Vagina (tissue), 2 donors: ENCODE measurements around the gene ST8SIA6.

Source experiments
- POLR2A ChIP-seq, 2 donors: fragments of 450-650 bp; IDR thresholded peaks; one replicate each; pipeline ENCODE4 v1.6.1; 2017; ENCODE audit warnings: antibody characterized with exemption in 2 of 2, mild to moderate bottlenecking in 2 of 2, moderate library complexity in 2 of 2
- POLR2AphosphoS5 ChIP-seq, 2 donors: sonication (generic); formaldehyde crosslinking; IDR thresholded peaks; one replicate each; pipeline ENCODE4 v1.9.0; 2017; ENCODE audit warnings: antibody characterized with exemption in 2 of 2, mild to moderate bottlenecking in 2 of 2, low read depth in 1 of 2; ENCODE audit not compliant: insufficient read depth in 1 of 2
- TF ChIP-seq, protein P1 (sequence below), 3 experiments: fragments of 450-650 bp in 2 of 3; fragments of 200-600 bp in 1 of 3; sonication (generic) in 1 of 3; IDR thresholded peaks; one replicate each; pipeline ENCODE4 v1.5.1; 2017 to 2019; ENCODE audit warnings: antibody characterized with exemption in 3 of 3, mild to moderate bottlenecking in 2 of 3, moderate library complexity in 2 of 3

DNA sequence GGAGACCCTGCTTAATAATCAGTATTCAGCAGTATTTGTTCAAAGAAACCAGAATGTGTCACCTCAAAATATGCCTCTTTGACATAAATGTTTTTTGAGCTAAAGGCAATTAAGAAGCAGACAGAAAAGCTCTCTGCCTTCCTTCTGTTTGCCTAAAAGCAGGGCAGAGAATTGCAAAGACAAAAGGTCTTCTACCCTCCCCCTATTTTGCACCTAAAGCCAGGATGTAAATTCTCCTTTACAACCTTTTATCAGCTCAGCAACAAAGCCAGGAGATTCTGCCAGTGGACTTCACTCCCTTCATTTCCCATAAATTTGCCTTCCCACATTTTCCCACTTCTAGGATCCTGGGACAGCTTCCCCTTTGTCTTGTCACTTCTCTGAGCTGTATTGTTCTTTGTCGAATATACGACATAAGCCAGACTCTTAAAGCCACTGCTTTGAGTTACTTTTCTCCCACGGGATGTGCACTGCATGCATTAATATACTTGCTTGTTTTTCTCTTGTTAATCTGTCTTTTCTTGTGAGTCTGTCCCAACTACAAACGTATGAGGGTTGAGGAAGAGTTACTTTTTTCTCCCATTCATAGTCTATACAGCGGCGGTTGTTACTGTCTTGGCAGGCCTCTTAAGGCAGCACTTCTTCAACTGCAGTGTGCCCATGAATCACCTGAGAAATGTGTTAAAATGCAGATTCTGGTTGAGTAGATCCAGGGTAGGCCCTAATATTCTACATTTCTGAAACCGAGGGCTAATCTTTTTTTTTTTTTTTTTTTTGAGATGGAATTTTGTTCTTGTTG, 48.2 kb downstream of the ST8SIA6 start:
- TF ChIP-seq POLR2A (IDR thresholded peaks at IDR 0.05) (no peak), POLR2AphosphoS5 (IDR thresholded peaks at IDR 0.05; ENCODE audit: insufficient read depth in 1 of 2, low read depth in 1 of 2) (no peak)
- TF ChIP-seq, protein P1, sequence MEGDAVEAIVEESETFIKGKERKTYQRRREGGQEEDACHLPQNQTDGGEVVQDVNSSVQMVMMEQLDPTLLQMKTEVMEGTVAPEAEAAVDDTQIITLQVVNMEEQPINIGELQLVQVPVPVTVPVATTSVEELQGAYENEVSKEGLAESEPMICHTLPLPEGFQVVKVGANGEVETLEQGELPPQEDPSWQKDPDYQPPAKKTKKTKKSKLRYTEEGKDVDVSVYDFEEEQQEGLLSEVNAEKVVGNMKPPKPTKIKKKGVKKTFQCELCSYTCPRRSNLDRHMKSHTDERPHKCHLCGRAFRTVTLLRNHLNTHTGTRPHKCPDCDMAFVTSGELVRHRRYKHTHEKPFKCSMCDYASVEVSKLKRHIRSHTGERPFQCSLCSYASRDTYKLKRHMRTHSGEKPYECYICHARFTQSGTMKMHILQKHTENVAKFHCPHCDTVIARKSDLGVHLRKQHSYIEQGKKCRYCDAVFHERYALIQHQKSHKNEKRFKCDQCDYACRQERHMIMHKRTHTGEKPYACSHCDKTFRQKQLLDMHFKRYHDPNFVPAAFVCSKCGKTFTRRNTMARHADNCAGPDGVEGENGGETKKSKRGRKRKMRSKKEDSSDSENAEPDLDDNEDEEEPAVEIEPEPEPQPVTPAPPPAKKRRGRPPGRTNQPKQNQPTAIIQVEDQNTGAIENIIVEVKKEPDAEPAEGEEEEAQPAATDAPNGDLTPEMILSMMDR (IDR thresholded peaks at IDR 0.05): no peak
